ENCODE measurements around the gene SMAD3. TPM values are rescaled to one million over a fixed set of nuclear protein-coding genes. Genes with fewer than 3 reads are reported as not detected.

The SMAD3 gene
- total and polyA plus RNA-seq, 2 donors, result 28.3 to 31.2 TPM

GRCh38 chr15:67087507-67088172 is 22.2 kb downstream of the SMAD3 start:
- WGBS, result 49% methylated on average over 6 of the region's 6 CpGs
- peaks cover 9% of the 10 kb centered on the region for H3K4me1 ChIP-seq (ENCODE audit: insufficient read depth)

GRCh38 chr15:67089217-67090193 is 24.1 kb downstream of the SMAD3 start:
- no peak for DNase-seq (ENCODE audit: extremely low spot score)
- WGBS, result 52% methylated on average over 15 of the region's 15 CpGs
- Histone ChIP-seq H3K27ac (ENCODE audit: low read depth) (peak overlapping the region; percentile 11), H3K36me3 (ENCODE audit: insufficient read depth) (no peaks in the 10 kb centered on the region), H3K4me1 (ENCODE audit: insufficient read depth) (peaks cover 9% of the 10 kb centered on the region), H3K4me3 (ENCODE audit: low read depth, low read length) (no peak overlapping the region)

More at GRCh38 chr15:67087507-67088172, 22.2 kb downstream of the SMAD3 start:
- H3K4me3 ChIP-seq (ENCODE audit: low read depth, low read length), result no peak overlapping the region
- H3K27ac ChIP-seq (ENCODE audit: low read depth), result no peak overlapping the region
- no peaks in the 10 kb centered on the region for H3K36me3 ChIP-seq (ENCODE audit: insufficient read depth)
- no peak for DNase-seq (ENCODE audit: extremely low spot score)

DNA sequence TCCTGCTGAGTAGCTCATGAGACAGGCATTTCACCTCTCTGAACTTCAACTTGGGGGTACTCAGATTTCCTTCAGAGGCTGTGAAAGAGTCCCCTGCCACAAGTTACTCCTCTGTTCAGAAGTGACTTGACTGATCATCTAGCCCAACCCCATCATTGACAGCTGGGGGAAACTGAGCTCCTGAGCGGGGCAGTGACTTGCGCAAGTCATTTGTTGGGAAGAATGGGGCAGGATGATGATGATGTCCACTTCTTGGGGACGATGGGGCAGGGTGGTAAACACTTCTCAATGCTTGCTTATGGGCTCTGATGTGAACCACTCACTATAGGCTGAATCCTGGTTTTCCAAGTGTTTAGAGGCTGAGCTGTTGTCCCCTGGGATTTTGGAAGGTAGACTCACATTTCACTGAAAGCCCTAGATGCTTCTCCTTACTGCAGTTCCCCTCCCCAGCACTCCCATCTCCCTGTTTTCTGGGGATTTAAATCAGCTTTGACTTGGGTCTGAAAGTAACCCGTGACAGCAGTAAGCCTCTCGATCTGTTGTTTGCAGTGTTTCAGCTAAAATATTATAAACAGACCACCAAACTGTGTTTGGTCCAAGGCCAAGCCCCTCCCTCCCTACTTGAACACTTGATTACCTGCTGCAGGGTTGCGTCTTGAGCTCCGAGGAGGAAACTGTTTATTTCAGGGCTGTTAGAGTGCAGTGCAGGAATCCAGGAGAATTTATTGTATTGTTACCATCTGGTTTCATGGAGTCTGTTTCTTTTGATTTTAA is 25.1 kb downstream of the SMAD3 start:
- no peak for DNase-seq (ENCODE audit: extremely low spot score)
- Histone ChIP-seq H3K4me1 (ENCODE audit: insufficient read depth) (peaks cover 6% of the 10 kb centered on the region), H3K4me3 (ENCODE audit: low read depth, low read length) (no peak overlapping the region), H3K27ac (ENCODE audit: low read depth) (peak overlapping the region; percentile 49), H3K36me3 (ENCODE audit: insufficient read depth) (no peaks in the 10 kb centered on the region)
- WGBS, result 42% methylated on average over 7 of the region's 7 CpGs

- Histone ChIP-seq H3K4me3 (ENCODE audit: low read depth, low read length) (no peak overlapping the region), H3K27ac (ENCODE audit: low read depth) (peak overlapping the region; percentile 40), H3K4me1 (ENCODE audit: insufficient read depth) (peaks cover 6% of the 10 kb centered on the region), H3K36me3 (ENCODE audit: insufficient read depth) (no peaks in the 10 kb centered on the region)
- WGBS, result 29% methylated on average over 14 of the region's 14 CpGs
- no peak for DNase-seq (ENCODE audit: extremely low spot score)
These were observed 25.9 kb downstream of the SMAD3 start for GRCh38 chr15:67091071-67091979.

DNA sequence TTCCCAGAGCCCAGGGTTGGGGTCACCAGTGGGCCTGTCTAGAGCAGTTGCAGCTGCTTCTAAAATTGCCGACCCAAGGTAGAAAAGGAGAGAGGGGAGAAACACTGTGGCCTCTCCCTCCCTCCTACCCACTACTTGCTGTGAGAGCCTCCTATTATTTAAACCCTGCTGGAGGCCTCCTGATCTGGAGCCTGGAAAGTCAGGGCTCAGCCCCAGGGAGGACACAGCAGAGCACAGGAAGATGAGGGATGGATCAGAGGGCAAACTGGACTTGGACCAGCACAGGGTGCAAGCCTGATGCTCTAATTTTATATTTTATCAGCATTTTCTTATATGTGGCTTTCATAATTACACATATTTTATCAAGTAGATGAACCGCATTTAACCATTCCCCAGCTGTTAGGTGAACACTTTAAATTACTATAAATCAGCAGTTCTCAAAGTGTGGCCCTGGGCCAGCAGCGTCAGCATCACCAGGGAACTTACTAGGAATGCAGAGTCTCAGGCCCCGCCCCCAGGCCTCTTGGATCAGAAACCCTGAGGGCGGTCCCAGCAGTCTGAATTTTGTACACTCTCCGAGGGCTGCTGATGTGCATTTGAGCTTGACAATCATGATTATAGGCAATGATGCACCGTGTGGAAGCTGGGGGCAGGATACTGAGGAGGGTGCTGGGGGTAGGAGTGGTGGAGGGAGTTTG is 26.7 kb downstream of the SMAD3 start:
- Histone ChIP-seq H3K36me3 (ENCODE audit: insufficient read depth) (no peaks in the 10 kb centered on the region), H3K4me3 (ENCODE audit: low read depth, low read length) (no peak overlapping the region), H3K4me1 (ENCODE audit: insufficient read depth) (peaks cover 6% of the 10 kb centered on the region), H3K27ac (ENCODE audit: low read depth) (no peak overlapping the region)
- WGBS, result 53% methylated on average over 7 of the region's 7 CpGs
- DNase-seq (ENCODE audit: extremely low spot score), result no peak

DNA sequence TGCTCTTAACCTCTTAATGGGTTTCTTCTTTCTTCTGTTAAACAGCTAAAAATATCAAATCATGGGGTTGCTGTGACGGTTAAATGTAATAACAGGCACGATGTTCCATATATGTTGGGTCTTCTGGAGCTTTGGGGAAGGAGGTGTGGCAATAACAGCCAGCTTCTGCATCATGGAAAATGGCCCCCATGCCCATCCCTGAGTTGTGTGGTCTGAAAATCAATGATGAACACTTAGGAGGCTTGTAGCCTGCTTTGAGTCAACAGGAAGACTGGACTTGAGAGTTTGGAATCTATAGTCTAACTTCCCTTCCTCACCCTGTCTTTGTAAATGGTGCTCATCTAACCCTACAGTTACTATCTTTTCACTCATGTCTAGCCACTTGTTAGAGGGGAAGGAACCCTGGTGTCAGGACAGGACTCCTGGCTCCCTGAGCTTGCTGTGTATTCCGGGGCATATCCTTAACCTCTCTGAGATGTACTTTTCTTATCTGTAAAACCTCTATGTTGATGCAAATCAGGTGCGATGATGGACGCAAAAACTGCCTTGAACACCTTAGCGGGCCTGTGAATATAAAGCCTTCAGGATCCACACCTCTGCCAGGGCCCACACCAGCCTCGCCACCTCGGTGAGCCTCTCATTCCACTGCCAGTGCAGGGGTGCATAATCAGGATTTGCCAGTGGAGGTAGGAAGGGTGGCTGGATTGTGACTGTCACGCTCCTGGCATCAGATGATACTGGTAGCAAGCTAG is 27.5 kb downstream of the SMAD3 start:
- Histone ChIP-seq H3K36me3 (ENCODE audit: insufficient read depth) (no peaks in the 10 kb centered on the region), H3K27ac (ENCODE audit: low read depth) (no peak overlapping the region), H3K4me1 (ENCODE audit: insufficient read depth) (peaks cover 6% of the 10 kb centered on the region), H3K4me3 (ENCODE audit: low read depth, low read length) (no peak overlapping the region)
- DNase-seq (ENCODE audit: extremely low spot score), result no peak
- WGBS, result 89% methylated on average over 9 of the region's 9 CpGs

- H3K36me3 ChIP-seq (ENCODE audit: insufficient read depth), result no peaks in the 10 kb centered on the region
- no peak for DNase-seq (ENCODE audit: extremely low spot score)
- H3K4me3 ChIP-seq (ENCODE audit: low read depth, low read length), result no peak overlapping the region
- H3K4me1 ChIP-seq (ENCODE audit: insufficient read depth), result peaks cover 3% of the 10 kb centered on the region
- H3K27ac ChIP-seq (ENCODE audit: low read depth), result peak overlapping the region; percentile 67
- WGBS, result 76% methylated on average over 7 of the region's 7 CpGs
These were observed 28.1 kb downstream of the SMAD3 start for GRCh38 chr15:67093504-67093862.

DNA sequence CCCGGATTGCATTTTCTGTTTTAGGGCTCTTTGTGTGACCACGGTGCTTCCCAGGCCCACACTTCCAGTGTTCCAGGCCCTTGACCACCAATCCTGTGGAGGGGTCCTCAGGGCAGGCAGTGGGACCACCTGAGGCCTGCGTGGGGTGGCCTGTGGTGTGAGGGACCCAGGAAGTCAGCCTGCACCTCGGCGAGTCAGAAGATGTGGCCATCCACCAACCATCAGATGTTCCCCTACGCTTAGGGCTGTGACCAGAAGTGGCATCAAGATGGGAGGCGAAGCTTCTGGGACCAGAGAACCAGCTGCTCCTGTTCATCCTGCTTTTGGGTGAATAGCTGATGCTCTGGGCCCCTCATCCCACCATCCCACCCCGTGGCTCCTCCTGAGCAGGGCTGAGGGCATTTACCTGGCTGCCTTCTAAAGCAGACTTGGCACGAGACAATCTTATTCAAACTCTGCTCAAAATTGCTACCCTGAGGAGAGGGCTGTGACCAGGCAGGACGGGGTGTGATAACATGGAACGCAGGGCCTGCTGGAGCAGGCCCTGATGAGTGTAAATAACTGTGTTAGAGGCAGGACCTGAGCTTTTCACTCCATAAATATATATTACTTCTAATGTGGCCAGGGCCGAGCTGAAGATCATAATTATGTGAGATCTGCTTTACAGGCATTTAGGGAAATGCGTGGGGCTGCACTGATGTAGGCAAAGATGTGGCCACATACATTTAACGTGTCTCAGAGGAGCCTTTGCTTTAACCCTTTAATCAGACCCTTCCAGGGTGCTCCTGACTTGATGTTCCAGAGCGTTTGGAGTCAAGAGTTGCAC is 28.8 kb downstream of the SMAD3 start:
- H3K27ac ChIP-seq (ENCODE audit: low read depth), result peak overlapping the region; percentile 67
- no peak for DNase-seq (ENCODE audit: extremely low spot score)
- no peak overlapping the region for H3K4me3 ChIP-seq (ENCODE audit: low read depth, low read length)
- H3K4me1 ChIP-seq (ENCODE audit: insufficient read depth), result peaks cover 3% of the 10 kb centered on the region
- no peaks in the 10 kb centered on the region for H3K36me3 ChIP-seq (ENCODE audit: insufficient read depth)
- WGBS, result 78% methylated on average over 15 of the region's 15 CpGs

GRCh38 chr15:67095912-67096311 is 30.5 kb downstream of the SMAD3 start:
- Histone ChIP-seq H3K36me3 (ENCODE audit: insufficient read depth) (no peaks in the 10 kb centered on the region), H3K4me3 (ENCODE audit: low read depth, low read length) (no peak overlapping the region), H3K27ac (ENCODE audit: low read depth) (no peak overlapping the region), H3K4me1 (ENCODE audit: insufficient read depth) (peaks cover 1% of the 10 kb centered on the region)
- DNase-seq (ENCODE audit: extremely low spot score), result no peak
- WGBS, result 86% methylated on average over 7 of the region's 7 CpGs

- Histone ChIP-seq H3K4me1 (ENCODE audit: insufficient read depth) (no peaks in the 10 kb centered on the region), H3K36me3 (ENCODE audit: insufficient read depth) (no peaks in the 10 kb centered on the region), H3K27ac (ENCODE audit: low read depth) (no peak overlapping the region), H3K4me3 (ENCODE audit: low read depth, low read length) (no peak overlapping the region)
- DNase-seq (ENCODE audit: extremely low spot score), result no peak
- WGBS, result 69% methylated on average over 2 of the region's 2 CpGs
These were observed 31.3 kb downstream of the SMAD3 start for GRCh38 chr15:67096546-67097294.

DNA sequence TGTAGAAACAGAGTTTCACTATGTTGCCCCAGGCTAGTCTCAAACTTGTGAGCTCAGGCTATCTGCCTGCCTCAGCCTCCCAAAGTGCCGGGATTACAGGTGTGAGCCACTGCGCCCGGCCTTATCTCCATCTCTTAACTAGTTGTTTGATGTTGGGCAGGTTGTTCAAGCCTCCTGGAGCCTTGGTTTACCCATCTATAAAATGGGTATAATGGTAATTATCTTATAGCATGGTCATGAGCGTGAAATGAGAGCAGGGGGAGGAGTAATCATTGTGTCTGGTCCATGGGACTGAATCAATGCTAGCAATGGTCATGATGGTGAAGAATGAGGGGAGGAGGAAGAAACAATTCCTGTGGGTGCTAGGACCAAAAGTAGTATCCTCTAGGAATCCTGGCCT is 32.0 kb downstream of the SMAD3 start:
- Histone ChIP-seq H3K4me1 (ENCODE audit: insufficient read depth) (no peaks in the 10 kb centered on the region), H3K27ac (ENCODE audit: low read depth) (peak overlapping the region; percentile 41), H3K36me3 (ENCODE audit: insufficient read depth) (no peaks in the 10 kb centered on the region), H3K4me3 (ENCODE audit: low read depth, low read length) (no peak overlapping the region)
- DNase-seq (ENCODE audit: extremely low spot score), result no peak
- WGBS, result 92% methylated on average over 4 of the region's 4 CpGs

Data from urinary bladder (tissue), 4 donors.